Stimulated activated CD4-positive, alpha-beta T cell treated with anti-CD3 and anti-CD28 coated beads, Interleukin-4, amount 100 ng/mL, for 24 hours (primary cell): ENCODE measurements around the gene NLRC3.
"Not testable (repeated sequence)": the region's sequence is repeated elsewhere in the genome, so short reads cannot be mapped to it uniquely, and the experiment has no call there.

ENCODE experiments used
- DNase-seq: peaks from one replicate; pipeline ENCODE4 v3.0.0-alpha.2; 2020

NLRC3 gene

GRCh38 chr16:3577302-3577752 lies at the start of gene NLRC3:
TSS of gene NLRC3 (minus strand) at chr16:3577403. CDS start at chr16:3565036, 12,367 bp downstream.
- peak; percentile 45 for DNase-seq

- no peak for DNase-seq
Observed at GRCh38 chr16:3625911-3626732, 48.9 kb upstream of the NLRC3 start.

GRCh38 chr16:3625331-3625730 lies 48.1 kb upstream of the NLRC3 start:
- no peak for DNase-seq

GRCh38 chr16:3623642-3624041 lies 46.4 kb upstream of the NLRC3 start:
- DNase-seq = no peak

- no peak for DNase-seq
Observed at GRCh38 chr16:3618769-3619141, 41.6 kb upstream of the NLRC3 start.

- DNase-seq = no peak
Observed at GRCh38 chr16:3612510-3613466, 35.6 kb upstream of the NLRC3 start.

- peak; percentile 89 for DNase-seq
Observed at GRCh38 chr16:3611146-3611975, 34.2 kb upstream of the NLRC3 start, which contains the start of gene SLX4. TSS of gene SLX4 (minus strand) at chr16:3611606. CDS start at chr16:3608964, 2,642 bp downstream.

- no peak for DNase-seq
Observed at GRCh38 chr16:3610698-3611145, 33.5 kb upstream of the NLRC3 start.

- DNase-seq = no peak
Observed at GRCh38 chr16:3609895-3610697, 32.9 kb upstream of the NLRC3 start.

- not testable (repeated sequence) for DNase-seq
Observed at GRCh38 chr16:3608976-3609375, 31.8 kb upstream of the NLRC3 start.

GRCh38 chr16:3608069-3608468 lies 30.9 kb upstream of the NLRC3 start:
- DNase-seq = no peak

GRCh38 chr16:3607634-3608033 lies 30.4 kb upstream of the NLRC3 start:
- DNase-seq = no peak

GRCh38 chr16:3607161-3607560 lies 30.0 kb upstream of the NLRC3 start:
- no peak for DNase-seq

GRCh38 chr16:3606441-3606840 lies 29.2 kb upstream of the NLRC3 start:
- DNase-seq = no peak

GRCh38 chr16:3602320-3602653 lies 25.1 kb upstream of the NLRC3 start:
- no peak for DNase-seq

- DNase-seq = no peak
Observed at GRCh38 chr16:3601614-3602319, 24.6 kb upstream of the NLRC3 start.

- DNase-seq = no peak
Observed at GRCh38 chr16:3599922-3600321, 22.7 kb upstream of the NLRC3 start.

- no peak for DNase-seq
Observed at GRCh38 chr16:3599121-3599520, 21.9 kb upstream of the NLRC3 start.

GRCh38 chr16:3598236-3598635 lies 21.0 kb upstream of the NLRC3 start:
- DNase-seq = no peak

- DNase-seq = no peak
Observed at GRCh38 chr16:3597676-3598075, 20.5 kb upstream of the NLRC3 start.

- DNase-seq = no peak
Observed at GRCh38 chr16:3597226-3597625, 20.0 kb upstream of the NLRC3 start.
